Measurements from ENCODE around the gene MYO10.

GRCh38 chr5:16763211-16763610 is 172.9 kb downstream of the MYO10 start:
- TF ChIP-seq CTCF (conservative IDR thresholded peaks at IDR 0.05), result no peak
- no peak for TF ChIP-seq ZFX (IDR thresholded peaks at IDR 0.05)

Data from C4-2B (cell line).